Activated CD4-positive, alpha-beta T cell treated with anti-CD3 and anti-CD28 coated beads for 36 hours (primary cell): ENCODE measurements around the gene PUDP. TPM values are rescaled to one million over a fixed set of nuclear protein-coding genes. Genes with fewer than 3 reads are reported as not detected.

Experiments
- ATAC-seq: fragments of 200-7000 bp; cut with Tn5 transposase; one replicate; pipeline ENCODE4 v1.10.0; 2021; ENCODE audit warnings: mild to moderate bottlenecking, moderate library complexity
- CTCF ChIA-PET: fragments of 350-600 bp; sonication (Branson Sonifier 250); formaldehyde crosslinking; loops from one replicate; lab custom pipeline; 2021; ENCODE audit warnings: antibody characterized with exemption; lab: Charles Lee
- POLR2A ChIA-PET: fragments of 350-600 bp; sonication (Branson Sonifier 250); formaldehyde crosslinking; loops from one replicate; lab custom pipeline; 2021; ENCODE audit warnings: antibody characterized with exemption, inconsistent platforms; lab: Charles Lee
- DNase-seq: peaks from one replicate; pipeline ENCODE4 v3.0.0-alpha.2; 2020
- H3K27ac Mint-ChIP-seq: one replicate; pipeline ENCODE4 v1.8.0; 2021; ENCODE audit warnings: mixed read lengths
- H3K27me3 Mint-ChIP-seq: one replicate; pipeline ENCODE4 v1.8.0; 2021; ENCODE audit warnings: mixed read lengths
- H3K36me3 Mint-ChIP-seq: one replicate; pipeline ENCODE4 v1.8.0; 2021; ENCODE audit warnings: low read depth, mixed read lengths
- H3K4me1 Mint-ChIP-seq: one replicate; pipeline ENCODE4 v1.8.0; 2021; ENCODE audit warnings: mixed read lengths
- H3K4me3 Mint-ChIP-seq: one replicate; pipeline ENCODE4 v1.8.0; 2021; ENCODE audit warnings: mild to moderate bottlenecking, moderate library complexity, mixed read lengths
- H3K9me3 Mint-ChIP-seq: one replicate; pipeline ENCODE4 v1.8.0; 2021; ENCODE audit warnings: low read depth, mixed read lengths
- intact Hi-C, 2 experiments: fragments of 100-400 bp; cut with DNase I in 1 of 2; cut with micrococcal nuclease in 1 of 2; formaldehyde crosslinking; loops; one replicate each; pipeline versions ENCODE4 v1.14.2 to v1.15.1; 2022 to 2024; cut with DNase I, micrococcal nuclease
- total RNA-seq, 2 experiments: library from RNA; stranded (reverse); gene quantifications; one replicate each; pipeline ENCODE4 v1.2.3, GENCODE V29; 2021

The PUDP gene
- total RNA-seq, 2 experiments from 2014 or later = 15.3 to 18.1 TPM

- Mint-ChIP-seq H3K27me3 (no peaks in the 10 kb centered on the region), H3K4me1 (peaks cover 26% of the 10 kb centered on the region), H3K9me3 (no peaks in the 10 kb centered on the region), H3K27ac (no peak overlapping the region), H3K36me3 (peaks cover 11% of the 10 kb centered on the region), H3K4me3 (no peak overlapping the region)
- ChIA-PET POLR2A (no interaction called here), CTCF (interaction anchor here (0.5 kb wide), 1 partner anchor 1203 kb away, joined by 4 read pairs; no protein-coding TSS in a partner anchor)
- peak; percentile 19 for ATAC-seq
- intact Hi-C loops = no loop called here
- peak; percentile 20 for DNase-seq
These were observed 79.0 kb downstream of the PUDP start for GRCh38 chrX:7068939-7069367.

- CTCF ChIA-PET = interaction anchor here (1.1 kb wide), 1 partner anchor 14 kb away, joined by 3 read pairs; no protein-coding TSS in a partner anchor
- no peak for DNase-seq
- Mint-ChIP-seq H3K27me3 (no peaks in the 10 kb centered on the region), H3K4me3 (no peak overlapping the region), H3K27ac (no peak overlapping the region), H3K36me3 (peaks cover 11% of the 10 kb centered on the region), H3K9me3 (no peaks in the 10 kb centered on the region), H3K4me1 (peaks cover 31% of the 10 kb centered on the region)
- ATAC-seq = no peak
- POLR2A ChIA-PET = no interaction called here
- intact Hi-C loops = no loop called here
These were observed 80.7 kb downstream of the PUDP start for GRCh38 chrX:7067256-7067655.

GRCh38 chrX:7065473-7065872, 82.5 kb downstream of the PUDP start:
- POLR2A ChIA-PET = no interaction called here
- H3K27ac Mint-ChIP-seq = no peak overlapping the region
- no peak for ATAC-seq
- DNase-seq = no peak
- H3K4me3 Mint-ChIP-seq = no peak overlapping the region
- intact Hi-C loops = no loop called here
- CTCF ChIA-PET = no interaction called here
- H3K27me3 Mint-ChIP-seq = no peaks in the 10 kb centered on the region
- H3K9me3 Mint-ChIP-seq = no peaks in the 10 kb centered on the region
- peaks cover 32% of the 10 kb centered on the region for H3K4me1 Mint-ChIP-seq
- peaks cover 9% of the 10 kb centered on the region for H3K36me3 Mint-ChIP-seq

- Mint-ChIP-seq H3K27me3 (no peaks in the 10 kb centered on the region), H3K4me1 (peaks cover 27% of the 10 kb centered on the region), H3K27ac (no peak overlapping the region), H3K4me3 (no peak overlapping the region), H3K9me3 (no peaks in the 10 kb centered on the region), H3K36me3 (peaks cover 9% of the 10 kb centered on the region)
- no peak for ATAC-seq
- DNase-seq = no peak
- CTCF ChIA-PET = no interaction called here
- intact Hi-C loops = no loop called here
- POLR2A ChIA-PET = interaction anchor here (0.7 kb wide), 1 partner anchor 18 kb away, joined by 3 read pairs; no protein-coding TSS in a partner anchor
These were observed 85.0 kb downstream of the PUDP start for GRCh38 chrX:7062903-7063302.

- peaks cover 9% of the 10 kb centered on the region for H3K36me3 Mint-ChIP-seq
- ATAC-seq (no peak), DNase-seq (no peak)
- H3K9me3 Mint-ChIP-seq = no peaks in the 10 kb centered on the region
- CTCF ChIA-PET = no interaction called here
- no peaks in the 10 kb centered on the region for H3K27me3 Mint-ChIP-seq
- no peak overlapping the region for H3K27ac Mint-ChIP-seq
- intact Hi-C loops = no loop called here
- POLR2A ChIA-PET = interaction anchor here (0.7 kb wide), 1 partner anchor 19 kb away, joined by 3 read pairs; no protein-coding TSS in a partner anchor
- H3K4me1 Mint-ChIP-seq = peaks cover 30% of the 10 kb centered on the region
- no peak overlapping the region for H3K4me3 Mint-ChIP-seq
These were observed 85.7 kb downstream of the PUDP start for GRCh38 chrX:7062276-7062675.

GRCh38 chrX:7061429-7061828, 86.5 kb downstream of the PUDP start:
- POLR2A ChIA-PET = no interaction called here
- peaks cover 16% of the 10 kb centered on the region for H3K36me3 Mint-ChIP-seq
- intact Hi-C loops = no loop called here
- no peak overlapping the region for H3K4me3 Mint-ChIP-seq
- DNase-seq (no peak), ATAC-seq (no peak)
- no peak overlapping the region for H3K27ac Mint-ChIP-seq
- no peaks in the 10 kb centered on the region for H3K9me3 Mint-ChIP-seq
- CTCF ChIA-PET = no interaction called here
- H3K27me3 Mint-ChIP-seq = no peaks in the 10 kb centered on the region
- H3K4me1 Mint-ChIP-seq = peaks cover 29% of the 10 kb centered on the region

GRCh38 chrX:7060444-7060843, 87.5 kb downstream of the PUDP start:
- Mint-ChIP-seq H3K27ac (no peak overlapping the region), H3K27me3 (no peaks in the 10 kb centered on the region), H3K36me3 (peaks cover 17% of the 10 kb centered on the region), H3K4me3 (no peak overlapping the region), H3K9me3 (no peaks in the 10 kb centered on the region), H3K4me1 (peaks cover 35% of the 10 kb centered on the region)
- ChIA-PET CTCF (no interaction called here), POLR2A (interaction anchor here (0.6 kb wide), 1 partner anchor 25 kb away, joined by 3 read pairs; no protein-coding TSS in a partner anchor)
- ATAC-seq (no peak), DNase-seq (no peak)
- intact Hi-C loops = no loop called here

- Mint-ChIP-seq H3K27ac (peak overlapping the region; percentile 19), H3K4me1 (peaks cover 35% of the 10 kb centered on the region), H3K9me3 (no peaks in the 10 kb centered on the region), H3K4me3 (no peak overlapping the region), H3K27me3 (no peaks in the 10 kb centered on the region), H3K36me3 (peaks cover 17% of the 10 kb centered on the region)
- ChIA-PET POLR2A (interaction anchor here (0.5 to 0.6 kb wide), 2 partner anchors 24 to 25 kb away, joined by 3 to 6 read pairs; no protein-coding TSS in a partner anchor), CTCF (interaction anchor here (0.6 kb wide), 1 partner anchor 24 kb away, joined by 3 read pairs; no protein-coding TSS in a partner anchor)
- no peak for DNase-seq
- ATAC-seq = no peak
- intact Hi-C loops = loop anchor here (1.0 kb wide), 1 partner anchor 24 kb away; no protein-coding TSS in a partner anchor
These were observed 88.1 kb downstream of the PUDP start for GRCh38 chrX:7059859-7060258.

- ChIA-PET POLR2A (interaction anchor here (0.5 to 1.0 kb wide), 3 partner anchors 25 to 867 kb away, joined by 3 to 6 read pairs (median 4); no protein-coding TSS in a partner anchor), CTCF (interaction anchor here (0.6 kb wide), 1 partner anchor 25 kb away, joined by 3 read pairs; no protein-coding TSS in a partner anchor)
- intact Hi-C loops = loop anchor here (1.0 kb wide), 1 partner anchor 25 kb away; no protein-coding TSS in a partner anchor
- H3K27me3 Mint-ChIP-seq = no peaks in the 10 kb centered on the region
- no peak overlapping the region for H3K4me3 Mint-ChIP-seq
- H3K9me3 Mint-ChIP-seq = no peaks in the 10 kb centered on the region
- peak; percentile 56 for DNase-seq
- peaks cover 35% of the 10 kb centered on the region for H3K4me1 Mint-ChIP-seq
- peak; percentile 91 for ATAC-seq
- peak overlapping the region; percentile 19 for H3K27ac Mint-ChIP-seq
- peaks cover 20% of the 10 kb centered on the region for H3K36me3 Mint-ChIP-seq
These were observed 88.6 kb downstream of the PUDP start for GRCh38 chrX:7059214-7059838.

GRCh38 chrX:7055386-7056137, 92.4 kb downstream of the PUDP start:
- ChIA-PET POLR2A (no interaction called here), CTCF (no interaction called here)
- H3K9me3 Mint-ChIP-seq = no peaks in the 10 kb centered on the region
- H3K4me1 Mint-ChIP-seq = peaks cover 27% of the 10 kb centered on the region
- peaks cover 23% of the 10 kb centered on the region for H3K36me3 Mint-ChIP-seq
- DNase-seq (no peak), ATAC-seq (no peak)
- intact Hi-C loops = no loop called here
- no peak overlapping the region for H3K4me3 Mint-ChIP-seq
- no peak overlapping the region for H3K27ac Mint-ChIP-seq
- H3K27me3 Mint-ChIP-seq = no peaks in the 10 kb centered on the region
